ENCODE results near the gene MYOM3.
A peak's percentile ranks its signal among the peaks of the same experiment; 100 is the strongest.

The MYOM3 gene

GRCh38 chr1:24111996-24112779, at the start of gene MYOM3:
MYOM3 (minus strand) TSS chr1:24112135; CDS start chr1:24108636, 3,499 bp downstream.
- peak; percentile 16 for DNase-seq

GRCh38 chr1:24161270-24161669, 49.3 kb upstream of the MYOM3 start:
- DNase-seq = no peak

GRCh38 chr1:24159366-24159765, 47.4 kb upstream of the MYOM3 start:
- DNase-seq = no peak

GRCh38 chr1:24157918-24158481, 46.1 kb upstream of the MYOM3 start:
- no peak for DNase-seq

- no peak for DNase-seq
These were observed 44.8 kb upstream of the MYOM3 start for GRCh38 chr1:24156542-24157260.

GRCh38 chr1:24155011-24155782, 43.3 kb upstream of the MYOM3 start:
- no peak for DNase-seq

- DNase-seq = no peak
These were observed 42.3 kb upstream of the MYOM3 start for GRCh38 chr1:24154215-24154614.

- no peak for DNase-seq
These were observed 40.9 kb upstream of the MYOM3 start for GRCh38 chr1:24152631-24153494.

GRCh38 chr1:24151175-24151533, 39.2 kb upstream of the MYOM3 start:
- DNase-seq = no peak

GRCh38 chr1:24150234-24151174, 38.6 kb upstream of the MYOM3 start:
- DNase-seq = peak; percentile 72

GRCh38 chr1:24149866-24150233, 37.9 kb upstream of the MYOM3 start:
- peak; percentile 59 for DNase-seq

GRCh38 chr1:24147816-24148215, 35.9 kb upstream of the MYOM3 start:
- DNase-seq = no peak

GRCh38 chr1:24147194-24147593, 35.3 kb upstream of the MYOM3 start:
- no peak for DNase-seq

GRCh38 chr1:24142546-24143534, 30.9 kb upstream of the MYOM3 start, which contains the start of gene IL22RA1:
IL22RA1 (minus strand) TSS chr1:24143140; CDS start chr1:24143082, 58 bp downstream.
- DNase-seq = no peak

GRCh38 chr1:24141311-24141997, 29.5 kb upstream of the MYOM3 start:
- no peak for DNase-seq

GRCh38 chr1:24140741-24141181, 28.8 kb upstream of the MYOM3 start:
- no peak for DNase-seq

- DNase-seq = no peak
These were observed 28.0 kb upstream of the MYOM3 start for GRCh38 chr1:24139841-24140425.

- DNase-seq = no peak
These were observed 27.2 kb upstream of the MYOM3 start for GRCh38 chr1:24139222-24139489.
